IPS-NIHi7 (cell line): Measurements from ENCODE around the gene OMP.

Source experiments
- DNase-seq: peaks from one replicate; pipeline ENCODE4 v3.0.0; 2012; ENCODE audit warnings: mixed read lengths; ENCODE audit errors: extremely low spot score

The OMP gene

GRCh38 chr11:77069336-77069968 lies 33.2 kb upstream of the OMP start:
- no peak for DNase-seq

GRCh38 chr11:77069969-77070582 lies 32.6 kb upstream of the OMP start:
- no peak for DNase-seq

DNA sequence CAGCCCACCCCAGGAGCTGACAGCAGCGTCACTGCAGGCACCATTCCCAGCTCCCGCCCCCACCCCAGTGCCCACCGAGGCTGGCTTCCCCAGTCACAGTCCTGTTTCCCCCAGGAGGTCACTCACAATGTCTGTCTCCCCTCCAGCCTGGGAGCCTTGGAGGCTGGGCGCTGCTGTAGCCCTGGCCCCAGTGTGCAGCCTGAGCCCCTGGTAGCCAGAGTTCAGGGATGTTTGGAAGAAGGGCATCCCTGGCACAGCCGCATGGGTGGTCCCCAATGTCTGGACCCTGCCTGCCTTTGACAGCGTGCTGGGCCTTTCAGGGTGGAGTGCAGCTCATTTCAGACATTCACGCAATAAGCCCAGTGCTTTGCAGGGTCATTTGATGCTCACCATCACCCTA lies 31.6 kb upstream of the OMP start:
- DNase-seq = no peak

- no peak for DNase-seq
These were observed 30.7 kb upstream of the OMP start for GRCh38 chr11:77071671-77072605.

- no peak for DNase-seq
These were observed 29.8 kb upstream of the OMP start for GRCh38 chr11:77072851-77073327.

DNA sequence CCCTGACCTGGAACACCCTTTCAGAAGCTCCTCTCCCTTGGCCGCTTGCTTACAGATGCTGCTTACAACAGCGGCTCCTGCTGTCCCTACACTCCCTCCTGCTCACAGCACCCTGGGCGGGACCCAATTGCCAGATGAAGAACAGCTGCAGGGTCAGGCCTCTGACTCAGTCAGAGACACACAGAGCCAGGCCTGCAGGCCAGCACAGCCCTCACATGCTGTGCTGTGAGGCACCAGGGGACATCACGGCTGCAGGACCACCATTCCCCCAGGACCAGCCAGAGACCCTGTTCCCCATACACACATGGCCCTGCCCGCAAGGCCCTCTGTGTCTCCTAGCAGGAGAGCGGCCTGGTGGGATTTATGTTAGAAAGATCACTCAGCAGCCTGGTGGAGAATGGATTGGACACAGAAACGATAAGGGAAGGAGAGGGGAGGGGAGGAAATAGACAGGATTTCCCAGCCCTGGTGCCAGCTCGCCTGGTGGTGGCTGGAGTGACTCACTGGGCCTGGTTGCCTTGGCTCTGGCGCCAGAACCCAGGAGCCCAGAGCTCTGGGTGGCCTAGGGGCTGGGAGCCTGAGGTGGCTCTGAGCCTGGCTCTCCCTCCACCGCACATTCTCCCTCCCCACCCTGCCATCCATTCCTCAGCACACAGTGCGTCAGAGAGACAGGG lies 29.2 kb upstream of the OMP start:
- no peak for DNase-seq

- DNase-seq = no peak
These were observed 28.4 kb upstream of the OMP start for GRCh38 chr11:77074205-77074604.

- no peak for DNase-seq
These were observed 27.9 kb upstream of the OMP start for GRCh38 chr11:77074626-77075221.

DNA sequence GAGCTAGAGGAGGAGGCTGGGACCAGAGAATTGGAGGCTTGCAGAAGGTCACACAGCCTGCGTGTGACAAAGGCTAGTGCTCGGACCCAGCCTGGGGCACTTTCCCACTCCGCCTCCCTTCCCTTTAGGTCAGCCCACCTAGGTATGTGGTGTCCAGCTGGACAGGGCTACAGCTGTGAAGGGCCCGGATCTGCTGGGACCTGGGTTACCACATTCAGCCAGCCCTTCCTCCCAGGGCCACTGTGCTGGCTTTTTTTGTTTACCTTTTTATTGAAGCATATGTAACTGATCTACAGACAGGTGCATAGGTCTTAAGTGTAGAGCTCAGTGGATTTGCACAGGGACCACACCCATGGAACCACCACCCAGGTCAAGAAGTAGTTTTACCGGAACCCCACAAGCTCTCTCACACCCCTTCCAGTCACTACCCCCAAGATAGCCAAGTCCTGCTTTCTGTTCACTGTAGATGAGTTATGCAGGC lies 27.2 kb upstream of the OMP start:
- DNase-seq = no peak

DNA sequence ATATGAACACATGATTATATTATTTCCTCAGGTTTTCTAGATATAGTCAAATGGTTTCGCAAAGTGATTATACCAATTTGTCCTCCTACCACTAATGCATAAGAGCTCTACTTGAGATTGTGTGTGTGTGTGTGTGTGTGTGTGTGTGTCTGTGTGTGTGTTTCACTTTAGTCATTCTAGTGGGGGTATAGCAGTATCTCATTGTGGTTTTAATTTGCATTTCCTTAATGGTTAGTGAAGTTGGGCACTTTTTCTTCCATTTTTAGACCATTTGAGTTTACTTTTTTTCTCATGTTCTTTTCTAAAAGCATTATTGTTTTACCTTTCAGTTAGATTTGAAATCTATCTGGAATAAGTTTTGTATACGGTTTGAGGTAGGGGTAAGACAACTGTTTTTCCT lies 23.0 kb upstream of the OMP start:
- DNase-seq = no peak

DNA sequence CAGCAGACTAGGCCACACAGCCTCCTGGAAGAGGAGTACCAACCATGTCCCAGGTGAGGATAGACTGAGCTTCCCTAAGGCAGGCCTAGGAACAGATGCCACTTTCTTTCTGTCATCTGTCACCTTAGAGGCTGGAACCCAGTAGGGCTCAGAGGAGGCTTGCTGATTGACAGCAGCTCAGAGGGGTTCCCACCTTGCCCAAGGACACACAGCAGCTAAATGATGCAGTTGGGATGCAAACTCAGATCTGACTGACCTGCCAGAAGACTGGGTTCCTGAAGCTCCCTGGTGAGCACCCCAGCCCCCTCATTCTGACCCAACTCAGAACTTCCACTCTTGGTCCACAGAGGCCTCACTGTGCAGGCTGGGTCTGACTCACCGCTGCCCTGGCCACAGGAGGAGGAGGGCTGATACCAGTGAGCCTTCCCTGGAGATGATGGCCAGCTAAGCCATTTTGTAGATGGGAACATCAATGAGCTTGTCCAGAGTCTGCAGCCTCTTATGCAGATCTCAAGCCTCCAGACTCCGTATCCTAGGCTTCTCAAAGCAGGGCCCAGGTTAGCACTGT lies 21.9 kb upstream of the OMP start:
- no peak for DNase-seq

DNA sequence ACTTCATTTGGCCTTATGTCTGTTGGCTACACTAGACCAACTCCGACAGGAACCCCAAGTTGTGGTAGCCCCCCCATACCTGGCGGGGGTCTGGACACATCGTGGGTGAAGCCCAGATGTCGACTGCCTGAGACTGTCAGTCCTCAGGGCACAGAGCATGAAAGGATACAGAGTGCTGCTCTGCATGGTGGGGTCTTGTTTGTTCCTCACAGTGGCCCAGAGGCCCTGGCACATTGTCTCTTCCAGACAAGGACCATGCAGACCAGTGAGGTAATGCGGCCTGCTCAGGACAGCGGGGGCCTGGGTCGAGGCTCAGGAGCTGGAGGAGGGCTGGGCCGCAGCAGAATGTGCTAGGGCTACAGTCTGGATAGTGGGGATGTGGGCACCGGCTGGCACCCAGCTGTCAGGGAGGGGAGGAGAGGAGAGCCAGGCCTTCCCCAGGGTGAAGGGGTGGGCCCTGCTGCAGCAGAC lies 21.2 kb upstream of the OMP start:
- no peak for DNase-seq

- no peak for DNase-seq
These were observed 20.4 kb upstream of the OMP start for GRCh38 chr11:77081976-77082836.

- no peak for DNase-seq
These were observed 19.6 kb upstream of the OMP start for GRCh38 chr11:77082838-77083565.

- DNase-seq = no peak
These were observed 18.9 kb upstream of the OMP start for GRCh38 chr11:77083566-77084245.

GRCh38 chr11:77084581-77085191 lies 18.0 kb upstream of the OMP start:
- no peak for DNase-seq

GRCh38 chr11:77085652-77086051 lies 17.0 kb upstream of the OMP start:
- DNase-seq = no peak
